CD8-positive, alpha-beta memory T cell (primary cell): ENCODE data around the gene HOXD1. TPM values are rescaled to one million over a fixed set of nuclear protein-coding genes. Genes with fewer than 3 reads are reported as not detected.
A peak's percentile ranks its signal among the peaks of the same experiment; 100 is the strongest.

Experiments used
- CTCF ChIA-PET: fragments of 350-600 bp; sonication (Branson Sonifier 250); formaldehyde crosslinking; loops from one replicate; lab custom pipeline; 2021; ENCODE audit warnings: antibody characterized with exemption; lab: Charles Lee
- POLR2A ChIA-PET: fragments of 350-600 bp; sonication (Branson Sonifier 250); formaldehyde crosslinking; loops from one replicate; lab custom pipeline; 2021; ENCODE audit warnings: antibody characterized with exemption; lab: Charles Lee
- DNase-seq, 5 donors: peaks; one replicate each; pipeline versions ENCODE4 v3.0.0 to v3.0.0-alpha.2; 2020 to 2022; ENCODE audit warnings: mixed read lengths in 1 of 5
- H3K27ac ChIP-seq: one replicate; pipeline ENCODE4 v1.7.0; 2013; ENCODE audit warnings: low read depth, mild to moderate bottlenecking, low read length, moderate library complexity
- H3K27me3 ChIP-seq: 2 replicates; pipeline ENCODE4 v1.7.0; 2013; ENCODE audit warnings: low read length, mild to moderate bottlenecking; ENCODE audit not compliant: insufficient read depth, poor library complexity, severe bottlenecking
- H3K36me3 ChIP-seq: 2 replicates; pipeline ENCODE4 v1.7.0; 2013; ENCODE audit warnings: mild to moderate bottlenecking, low read length, moderate library complexity; ENCODE audit not compliant: insufficient read depth
- H3K4me1 ChIP-seq: 2 replicates; pipeline ENCODE4 v1.7.0; 2013; ENCODE audit warnings: mild to moderate bottlenecking, low read length, moderate library complexity; ENCODE audit not compliant: insufficient read depth
- H3K4me3 ChIP-seq: 2 replicates; pipeline ENCODE4 v1.7.0; 2013; ENCODE audit warnings: mild to moderate bottlenecking, low read length
- H3K9me3 ChIP-seq: 2 replicates; pipeline ENCODE4 v1.7.0; 2013; ENCODE audit warnings: mild to moderate bottlenecking, low read length
- H3K27ac Mint-ChIP-seq, 8 donors: one replicate each; pipeline ENCODE4 v1.8.0; 2020 to 2021; ENCODE audit warnings: mixed read lengths in 8 of 8, mild to moderate bottlenecking in 6 of 8, inconsistent platforms in 3 of 8, moderate library complexity in 3 of 8
- H3K27me3 Mint-ChIP-seq, 2 donors: one replicate each; pipeline ENCODE4 v1.8.0; 2020 to 2021; ENCODE audit warnings: mixed read lengths in 2 of 2, mild to moderate bottlenecking in 1 of 2, moderate library complexity in 1 of 2
- H3K36me3 Mint-ChIP-seq, 3 donors: one replicate each; pipeline ENCODE4 v1.8.0; 2020 to 2021; ENCODE audit warnings: mixed read lengths in 3 of 3, inconsistent platforms in 1 of 3, mild to moderate bottlenecking in 1 of 3
- H3K4me1 Mint-ChIP-seq, 3 donors: one replicate each; pipeline ENCODE4 v1.8.0; 2020 to 2021; ENCODE audit warnings: mixed read lengths in 3 of 3, inconsistent platforms in 1 of 3, mild to moderate bottlenecking in 1 of 3
- H3K4me3 Mint-ChIP-seq, 7 donors: one replicate each; pipeline ENCODE4 v1.8.0; 2020 to 2021; ENCODE audit warnings: mixed read lengths in 7 of 7, mild to moderate bottlenecking in 6 of 7, moderate library complexity in 4 of 7, inconsistent platforms in 2 of 7
- H3K9me3 Mint-ChIP-seq, 5 donors: one replicate each; pipeline ENCODE4 v1.8.0; 2020 to 2022; ENCODE audit warnings: mixed read lengths in 5 of 5, mild to moderate bottlenecking in 3 of 5, moderate library complexity in 2 of 5, inconsistent platforms in 1 of 5
- polyA plus RNA-seq: library from polyadenylated mRNA; unstranded; fragments of 300-500 nt; fragmentation: Illumina TruSeq; gene quantifications from one replicate; pipeline ENCODE4 v1.2.3, GENCODE V29; 2021
- total RNA-seq, 2 experiments: library from RNA; stranded (reverse); gene quantifications; one replicate each; pipeline ENCODE4 v1.2.3, GENCODE V29; 2021

The HOXD1 gene
- total and polyA plus RNA-seq, 3 experiments from 2014 or later, result not detected

DNA sequence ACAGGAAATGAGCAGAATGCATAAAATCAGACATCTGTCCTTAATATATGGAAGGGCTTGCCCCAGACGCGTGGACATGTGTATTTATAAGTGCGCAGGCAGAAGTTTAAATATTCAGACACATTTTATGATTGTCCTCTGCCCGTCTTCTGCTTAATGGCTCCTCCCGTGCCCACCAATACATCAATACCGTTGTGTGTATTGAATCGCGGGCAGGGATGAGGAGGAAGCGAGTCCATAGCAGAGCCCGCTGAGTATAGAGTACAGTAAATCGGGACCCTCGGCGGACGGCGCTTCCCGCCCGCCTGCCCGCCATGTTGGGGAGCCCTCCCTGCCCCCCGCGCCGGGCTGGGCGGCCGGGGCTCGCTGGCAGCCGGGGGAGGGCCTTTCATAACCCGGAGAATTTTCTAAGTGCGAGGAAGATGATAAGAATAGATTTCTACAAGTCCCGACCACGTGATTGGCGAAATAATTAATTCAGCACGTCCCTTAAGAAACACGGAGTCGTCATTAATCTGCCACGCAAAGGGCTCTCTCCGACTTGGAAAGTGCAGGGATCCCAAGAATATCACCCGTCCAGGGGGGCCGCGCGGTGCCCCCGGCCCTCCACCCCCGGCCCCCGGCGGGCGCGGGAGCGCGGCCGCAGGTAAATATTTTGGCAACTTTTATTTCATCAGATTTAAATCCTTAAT, 31.5 kb upstream of the HOXD1 start, which contains the start of gene HOXD3:
TSS of gene HOXD3 (plus strand) at position 501 of the 692 bp plus-strand sequence. CDS start 11,808 bp downstream, outside the sequence.
- Histone ChIP-seq H3K27me3 (peaks cover 65% of the 10 kb centered on the region), H3K27ac (no peak within 1 kb of the TSS), H3K36me3 (no peaks in the 10 kb centered on the region), H3K4me3 (no peak within 1 kb of the TSS), H3K9me3 (no peaks in the 10 kb centered on the region), H3K4me1 (peaks cover 5% of the 10 kb centered on the region)
- no peak for DNase-seq
- ChIA-PET CTCF (interaction anchor here (1.3 kb wide), 1 partner anchor 30 kb away, joined by 3 read pairs; no protein-coding TSS in a partner anchor), POLR2A (no interaction called here)
- peaks cover 0 to 6% (median 0%) of the 10 kb centered on the region in 5 donors for H3K9me3 Mint-ChIP-seq
- H3K27me3 Mint-ChIP-seq, result peaks cover 75 to 86% of the 10 kb centered on the region in 2 donors
- H3K4me1 Mint-ChIP-seq, result peaks cover 7 to 15% (median 10%) of the 10 kb centered on the region in 3 donors
- H3K36me3 Mint-ChIP-seq, result no peaks in the 10 kb centered on the region
- H3K4me3 Mint-ChIP-seq, result peak within 1 kb of the TSS in 3 of 7 donors; percentile 44 to 54 (median 47)
- peak within 1 kb of the TSS in 1 of 8 donors; percentile 62 for H3K27ac Mint-ChIP-seq

DNA sequence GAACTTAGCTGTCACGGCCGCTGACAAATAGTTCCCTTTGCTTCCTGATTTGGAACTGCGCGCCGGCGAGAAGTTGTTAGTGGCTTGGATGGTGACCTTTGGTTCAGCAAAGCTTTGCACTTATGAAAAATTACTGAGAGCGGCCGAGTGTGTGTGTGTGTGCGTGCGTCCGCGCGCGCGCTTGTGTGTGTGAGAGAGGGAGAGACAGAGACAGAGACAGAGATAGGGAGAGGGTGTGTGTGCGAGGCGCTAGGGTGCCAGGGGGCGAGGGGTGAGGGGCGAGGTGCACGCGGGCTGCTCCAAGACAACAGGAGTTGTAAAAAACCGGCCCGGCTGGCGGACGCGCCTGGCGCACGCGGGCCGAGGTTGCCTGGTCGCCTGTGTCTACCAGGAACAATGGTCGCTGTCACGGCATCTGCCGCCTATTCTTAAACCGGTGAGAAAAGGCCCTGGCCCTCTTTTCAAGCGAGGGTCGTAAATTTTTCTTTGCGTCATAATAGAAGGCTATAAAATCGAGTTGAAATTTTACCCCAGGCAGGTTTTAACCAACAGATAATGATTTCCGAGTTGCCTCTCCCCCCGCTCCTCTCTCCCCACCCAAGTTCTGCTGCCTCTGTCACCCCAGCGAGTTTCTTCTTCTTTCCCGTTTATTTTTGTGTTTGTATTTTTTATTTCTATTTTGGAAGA, 30.8 kb upstream of the HOXD1 start:
- Mint-ChIP-seq H3K4me1 (peaks cover 7 to 15% (median 10%) of the 10 kb centered on the region in 3 donors), H3K4me3 (peak overlapping the region in 3 of 7 donors; percentile 5 to 54 (median 36)), H3K9me3 (peaks cover 0 to 6% (median 0%) of the 10 kb centered on the region in 5 donors), H3K36me3 (no peaks in the 10 kb centered on the region), H3K27ac (peak overlapping the region in 1 of 8 donors; percentile 17), H3K27me3 (peaks cover 73 to 88% of the 10 kb centered on the region in 2 donors)
- Histone ChIP-seq H3K27me3 (peaks cover 67% of the 10 kb centered on the region), H3K36me3 (no peaks in the 10 kb centered on the region), H3K27ac (no peak overlapping the region), H3K4me1 (peaks cover 5% of the 10 kb centered on the region), H3K4me3 (no peak overlapping the region), H3K9me3 (no peaks in the 10 kb centered on the region)
- DNase-seq, result no peak
- POLR2A ChIA-PET, result no interaction called here
- CTCF ChIA-PET, result no interaction called here

DNA sequence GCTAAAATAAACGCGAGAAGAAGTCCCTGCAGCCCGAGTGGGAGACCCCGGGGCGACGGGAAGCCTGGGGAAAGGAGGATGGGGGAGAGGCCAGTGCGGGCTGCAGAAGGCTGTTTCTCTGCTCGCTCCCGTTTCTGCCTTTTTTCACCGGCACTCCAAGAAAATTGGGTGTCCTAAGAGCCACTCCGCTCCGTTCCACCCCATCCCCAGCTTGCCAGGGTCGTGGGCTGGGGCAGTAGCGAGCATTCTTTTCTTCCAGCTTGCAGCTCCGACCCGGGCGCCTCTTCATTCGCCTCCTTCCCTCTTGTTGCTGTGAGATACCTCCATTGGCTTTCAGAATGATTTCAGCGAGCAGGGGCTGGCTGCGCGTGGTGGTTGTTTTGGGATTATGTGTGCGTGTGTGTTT, 30.3 kb upstream of the HOXD1 start:
- H3K27ac Mint-ChIP-seq, result peak overlapping the region in 3 of 8 donors; percentile 5 to 77 (median 17)
- peaks cover 0 to 6% (median under 1%) of the 10 kb centered on the region in 5 donors for H3K9me3 Mint-ChIP-seq
- peak overlapping the region in 5 of 7 donors; percentile 21 to 64 (median 50) for H3K4me3 Mint-ChIP-seq
- Histone ChIP-seq H3K4me1 (peaks cover 5% of the 10 kb centered on the region), H3K4me3 (no peak overlapping the region), H3K36me3 (no peaks in the 10 kb centered on the region), H3K9me3 (no peaks in the 10 kb centered on the region), H3K27ac (no peak overlapping the region), H3K27me3 (peaks cover 67% of the 10 kb centered on the region)
- no peak for DNase-seq
- H3K27me3 Mint-ChIP-seq, result peaks cover 72 to 87% of the 10 kb centered on the region in 2 donors
- no peaks in the 10 kb centered on the region for H3K36me3 Mint-ChIP-seq
- POLR2A ChIA-PET, result no interaction called here
- peaks cover 7 to 15% (median 10%) of the 10 kb centered on the region in 3 donors for H3K4me1 Mint-ChIP-seq
- CTCF ChIA-PET, result no interaction called here

DNA sequence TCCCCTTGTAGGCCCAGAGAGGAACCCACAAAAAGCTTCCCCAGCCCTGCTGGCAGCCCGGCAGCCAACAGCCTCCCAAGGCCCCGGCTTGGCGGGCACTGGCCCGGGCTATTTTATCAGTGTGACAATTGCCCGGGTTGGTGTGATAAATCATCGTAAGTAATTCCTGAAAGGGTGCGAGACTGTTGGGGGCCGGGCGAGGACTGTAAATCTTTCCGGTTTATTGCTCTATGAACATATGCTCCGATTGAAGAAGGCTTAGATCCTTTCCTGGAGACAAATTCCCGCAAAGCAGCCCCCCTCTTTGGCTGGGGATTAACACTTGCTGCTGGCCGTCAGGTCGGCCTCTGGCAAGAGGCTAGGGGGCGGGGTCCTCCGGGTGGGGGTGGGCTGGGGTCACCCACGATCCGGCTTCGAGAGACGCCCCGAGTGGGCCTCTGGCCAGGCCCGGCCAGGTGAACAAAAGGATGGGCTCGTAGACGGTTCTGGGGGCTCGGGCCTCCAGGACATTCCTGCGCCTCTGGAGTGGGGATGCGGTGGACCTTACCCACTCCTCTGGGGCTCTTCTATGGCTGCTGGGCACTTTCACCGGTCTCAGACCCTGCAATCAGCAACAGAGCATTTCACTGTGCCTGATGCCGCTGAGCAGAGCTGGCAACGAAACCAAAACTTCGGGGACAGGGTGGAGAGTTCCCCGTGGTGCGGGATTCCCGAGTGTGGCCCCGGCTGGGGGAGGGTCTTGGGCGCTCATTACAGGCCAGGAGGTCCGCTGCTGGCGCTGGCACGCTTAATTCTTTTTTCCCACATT, 29.4 kb upstream of the HOXD1 start:
- H3K27ac ChIP-seq, result no peak overlapping the region
- H3K4me3 ChIP-seq, result no peak overlapping the region
- ChIA-PET CTCF (no interaction called here), POLR2A (no interaction called here)
- H3K4me1 ChIP-seq, result peaks cover 5% of the 10 kb centered on the region
- H3K27me3 Mint-ChIP-seq, result peaks cover 74 to 87% of the 10 kb centered on the region in 2 donors
- H3K9me3 Mint-ChIP-seq, result peaks cover 0 to 11% (median 2%) of the 10 kb centered on the region in 5 donors
- DNase-seq, result no peak
- no peaks in the 10 kb centered on the region for H3K36me3 ChIP-seq
- H3K27me3 ChIP-seq, result peaks cover 75% of the 10 kb centered on the region
- H3K36me3 Mint-ChIP-seq, result no peaks in the 10 kb centered on the region
- H3K4me3 Mint-ChIP-seq, result peak overlapping the region in 4 of 7 donors; percentile 5 to 25 (median 12)
- H3K27ac Mint-ChIP-seq, result peak overlapping the region in 1 of 8 donors; percentile 34
- H3K4me1 Mint-ChIP-seq, result peaks cover 8 to 17% (median 16%) of the 10 kb centered on the region in 3 donors
- H3K9me3 ChIP-seq, result no peaks in the 10 kb centered on the region

DNA sequence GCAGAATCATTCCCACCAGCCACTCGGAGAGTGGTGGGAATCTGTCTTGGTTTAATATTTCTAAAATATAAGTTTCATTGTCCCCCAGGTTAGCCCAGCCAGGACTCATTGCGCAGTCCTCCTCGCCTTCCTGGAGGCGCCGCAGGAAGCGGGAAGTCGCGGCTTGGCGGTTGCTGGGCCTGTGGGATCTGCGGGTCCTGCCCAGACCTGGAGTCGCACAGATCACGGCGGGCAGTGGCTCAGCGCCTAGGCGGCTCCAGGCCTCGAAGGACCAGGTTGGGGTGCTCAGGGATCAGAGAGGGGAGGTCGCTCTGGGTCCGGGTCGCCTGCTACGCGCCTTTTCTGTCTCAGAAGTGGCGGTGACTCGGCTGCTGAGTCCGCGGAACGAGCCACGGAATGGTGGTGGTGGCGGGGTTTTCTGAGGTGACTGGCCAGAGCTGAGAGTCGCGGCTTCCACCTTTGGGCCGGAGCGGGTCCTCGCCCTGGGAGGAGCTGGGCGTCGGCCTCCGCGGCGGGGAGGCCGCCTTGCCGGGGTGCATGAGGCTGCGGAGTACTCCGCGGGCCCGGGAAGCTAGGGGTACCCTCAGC, 28.7 kb upstream of the HOXD1 start:
- Histone ChIP-seq H3K27me3 (peaks cover 82% of the 10 kb centered on the region), H3K4me1 (peaks cover 5% of the 10 kb centered on the region), H3K9me3 (no peaks in the 10 kb centered on the region), H3K36me3 (no peaks in the 10 kb centered on the region), H3K27ac (no peak overlapping the region), H3K4me3 (no peak overlapping the region)
- Mint-ChIP-seq H3K4me3 (peak overlapping the region in 3 of 7 donors; percentile 8 to 25 (median 15)), H3K27me3 (peaks cover 74 to 87% of the 10 kb centered on the region in 2 donors), H3K4me1 (peaks cover 11 to 21% (median 20%) of the 10 kb centered on the region in 3 donors), H3K36me3 (no peaks in the 10 kb centered on the region), H3K27ac (no peak overlapping the region), H3K9me3 (peaks cover 0 to 14% (median 5%) of the 10 kb centered on the region in 5 donors)
- ChIA-PET POLR2A (no interaction called here), CTCF (no interaction called here)
- no peak for DNase-seq

DNA sequence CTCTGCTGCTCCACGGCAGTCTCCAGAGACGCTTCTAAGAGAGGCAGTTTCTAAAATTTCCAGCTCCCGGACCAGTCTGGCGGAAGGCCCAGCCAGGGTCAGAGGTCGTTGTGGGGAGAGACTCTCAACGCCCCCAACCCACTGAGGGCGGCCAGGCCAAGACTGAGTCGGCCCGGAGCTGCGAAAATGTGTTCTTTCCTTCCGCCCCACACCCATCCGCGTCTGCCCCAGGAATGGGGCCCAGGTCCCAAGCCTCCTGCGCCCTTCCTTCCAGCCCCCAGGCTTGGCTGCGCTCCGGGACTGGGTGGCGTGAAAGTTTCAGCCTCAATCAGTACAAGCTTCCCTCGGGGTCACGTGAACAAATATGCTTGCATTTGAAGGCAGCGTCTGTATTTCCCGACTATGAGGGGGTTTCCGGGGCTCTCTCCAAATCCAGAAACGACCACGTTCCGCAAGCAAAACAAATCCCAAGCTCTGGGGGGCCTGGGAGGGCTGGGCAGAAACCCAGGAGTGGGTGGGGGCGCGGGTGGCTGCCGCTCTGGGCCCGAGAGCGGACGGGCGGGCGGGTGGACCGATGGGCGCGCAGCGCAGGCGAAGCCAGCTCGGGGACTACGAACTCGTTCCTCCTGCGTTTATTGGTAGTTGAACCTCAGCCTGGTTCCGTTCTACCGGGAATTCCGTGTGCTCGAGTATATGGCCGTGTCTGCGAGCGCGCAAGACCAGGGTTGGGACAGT, 28.1 kb upstream of the HOXD1 start:
- Histone ChIP-seq H3K9me3 (no peaks in the 10 kb centered on the region), H3K36me3 (no peaks in the 10 kb centered on the region), H3K27ac (no peak overlapping the region), H3K4me3 (no peak overlapping the region), H3K4me1 (peaks cover 5% of the 10 kb centered on the region), H3K27me3 (peaks cover 84% of the 10 kb centered on the region)
- no peak overlapping the region for H3K27ac Mint-ChIP-seq
- H3K4me1 Mint-ChIP-seq, result peaks cover 11 to 21% (median 20%) of the 10 kb centered on the region in 3 donors
- ChIA-PET POLR2A (no interaction called here), CTCF (no interaction called here)
- H3K9me3 Mint-ChIP-seq, result peaks cover 0 to 14% (median 5%) of the 10 kb centered on the region in 5 donors
- DNase-seq, result no peak
- peaks cover 75 to 87% of the 10 kb centered on the region in 2 donors for H3K27me3 Mint-ChIP-seq
- no peak overlapping the region for H3K4me3 Mint-ChIP-seq
- H3K36me3 Mint-ChIP-seq, result no peaks in the 10 kb centered on the region
